Activated T-helper 17 cell treated with anti-CD3 and anti-CD28 coated beads, Interleukin-2, amount 50 U/mL, for 72 hours (primary cell): ENCODE results near the gene SERTAD2. TPM values are rescaled to one million over a fixed set of nuclear protein-coding genes. Genes with fewer than 3 reads are reported as not detected.
A peak's percentile ranks its signal among the peaks of the same experiment; 100 is the strongest.

Experiments
- ATAC-seq: fragments of 150-1000 bp; cut with Tn5 transposase; replicated peaks from 2 replicates; pipeline ENCODE4 v1.10.0; 2021; ENCODE audit warnings: mild to moderate bottlenecking, moderate library complexity
- H3K27ac Mint-ChIP-seq: one replicate; pipeline ENCODE4 v1.8.0; 2022; ENCODE audit warnings: mixed read lengths
- H3K27me3 Mint-ChIP-seq: one replicate; pipeline ENCODE4 v1.8.0; 2022; ENCODE audit warnings: mixed read lengths
- H3K36me3 Mint-ChIP-seq: one replicate; pipeline ENCODE4 v1.8.0; 2022; ENCODE audit warnings: low read depth, mild to moderate bottlenecking, mixed read lengths
- H3K4me1 Mint-ChIP-seq: one replicate; pipeline ENCODE4 v1.8.0; 2022; ENCODE audit warnings: mixed read lengths
- H3K4me3 Mint-ChIP-seq: one replicate; pipeline ENCODE4 v1.8.0; 2022; ENCODE audit warnings: mild to moderate bottlenecking, mixed read lengths
- H3K9me3 Mint-ChIP-seq: one replicate; pipeline ENCODE4 v1.8.0; 2022; ENCODE audit warnings: mixed read lengths
- total RNA-seq, 2 donors: library from RNA; stranded (reverse); gene quantifications; one replicate each; pipeline ENCODE4 v1.2.3, GENCODE V29; 2022

The SERTAD2 gene
- 10 to 100 TPM; 11.5 to 30.7 TPM for total RNA-seq

- peak; percentile 82 for ATAC-seq
- H3K27me3 Mint-ChIP-seq = no peaks in the 10 kb centered on the region
- peak within 1 kb of the TSS; percentile 84 for H3K4me3 Mint-ChIP-seq
- H3K27ac Mint-ChIP-seq = peak within 1 kb of the TSS; percentile 78
- peaks cover 23% of the 10 kb centered on the region for H3K4me1 Mint-ChIP-seq
- H3K9me3 Mint-ChIP-seq = no peaks in the 10 kb centered on the region
- H3K36me3 Mint-ChIP-seq = no peaks in the 10 kb centered on the region
Measured at GRCh38 chr2:64653109-64654062, at the start of gene SERTAD2. Gene SERTAD2 (minus strand): TSS chr2:64653913. CDS start chr2:64636871, 17,042 bp downstream.

- Mint-ChIP-seq H3K4me3 (peak overlapping the region; percentile 73), H3K9me3 (no peaks in the 10 kb centered on the region), H3K27ac (peak overlapping the region; percentile 87), H3K4me1 (peaks cover 32% of the 10 kb centered on the region), H3K27me3 (no peaks in the 10 kb centered on the region), H3K36me3 (no peaks in the 10 kb centered on the region)
- peak; percentile 75 for ATAC-seq
Measured at GRCh38 chr2:64700133-64700809, 46.6 kb upstream of the SERTAD2 start.

- ATAC-seq = peak; percentile 45
- no peaks in the 10 kb centered on the region for H3K9me3 Mint-ChIP-seq
- H3K27ac Mint-ChIP-seq = peak overlapping the region; percentile 87
- peak overlapping the region; percentile 73 for H3K4me3 Mint-ChIP-seq
- H3K4me1 Mint-ChIP-seq = peaks cover 32% of the 10 kb centered on the region
- no peaks in the 10 kb centered on the region for H3K27me3 Mint-ChIP-seq
- H3K36me3 Mint-ChIP-seq = no peaks in the 10 kb centered on the region
Measured at GRCh38 chr2:64699712-64700111, 46.0 kb upstream of the SERTAD2 start.

GRCh38 chr2:64698668-64699444, 45.1 kb upstream of the SERTAD2 start:
- no peaks in the 10 kb centered on the region for H3K9me3 Mint-ChIP-seq
- no peaks in the 10 kb centered on the region for H3K27me3 Mint-ChIP-seq
- H3K4me3 Mint-ChIP-seq = peak overlapping the region; percentile 73
- H3K4me1 Mint-ChIP-seq = peaks cover 32% of the 10 kb centered on the region
- H3K27ac Mint-ChIP-seq = peak overlapping the region; percentile 87
- no peaks in the 10 kb centered on the region for H3K36me3 Mint-ChIP-seq
- peak; percentile 90 for ATAC-seq

GRCh38 chr2:64698177-64698643, 44.5 kb upstream of the SERTAD2 start:
- Mint-ChIP-seq H3K27me3 (no peaks in the 10 kb centered on the region), H3K4me3 (peak overlapping the region; percentile 73), H3K27ac (peak overlapping the region; percentile 87), H3K36me3 (no peaks in the 10 kb centered on the region), H3K4me1 (peaks cover 32% of the 10 kb centered on the region), H3K9me3 (no peaks in the 10 kb centered on the region)
- ATAC-seq = no peak

- no peaks in the 10 kb centered on the region for H3K9me3 Mint-ChIP-seq
- H3K27me3 Mint-ChIP-seq = no peaks in the 10 kb centered on the region
- no peak for ATAC-seq
- no peaks in the 10 kb centered on the region for H3K36me3 Mint-ChIP-seq
- peak overlapping the region; percentile 73 for H3K4me3 Mint-ChIP-seq
- no peak overlapping the region for H3K27ac Mint-ChIP-seq
- peaks cover 32% of the 10 kb centered on the region for H3K4me1 Mint-ChIP-seq
Measured at GRCh38 chr2:64697297-64698176, 43.8 kb upstream of the SERTAD2 start.

- H3K4me1 Mint-ChIP-seq = peaks cover 32% of the 10 kb centered on the region
- no peaks in the 10 kb centered on the region for H3K27me3 Mint-ChIP-seq
- no peaks in the 10 kb centered on the region for H3K36me3 Mint-ChIP-seq
- H3K4me3 Mint-ChIP-seq = no peak overlapping the region
- H3K9me3 Mint-ChIP-seq = no peaks in the 10 kb centered on the region
- H3K27ac Mint-ChIP-seq = no peak overlapping the region
- no peak for ATAC-seq
Measured at GRCh38 chr2:64696636-64697035, 42.9 kb upstream of the SERTAD2 start.

- Mint-ChIP-seq H3K4me1 (peaks cover 32% of the 10 kb centered on the region), H3K27me3 (no peaks in the 10 kb centered on the region), H3K9me3 (no peaks in the 10 kb centered on the region), H3K27ac (no peak overlapping the region), H3K4me3 (no peak overlapping the region), H3K36me3 (no peaks in the 10 kb centered on the region)
- no peak for ATAC-seq
Measured at GRCh38 chr2:64695721-64696261, 42.1 kb upstream of the SERTAD2 start.

GRCh38 chr2:64692401-64692800, 38.7 kb upstream of the SERTAD2 start:
- Mint-ChIP-seq H3K4me3 (no peak overlapping the region), H3K27me3 (no peaks in the 10 kb centered on the region), H3K36me3 (no peaks in the 10 kb centered on the region), H3K27ac (no peak overlapping the region), H3K9me3 (peaks cover 3% of the 10 kb centered on the region), H3K4me1 (peaks cover 13% of the 10 kb centered on the region)
- ATAC-seq = no peak

GRCh38 chr2:64688909-64689308, 35.2 kb upstream of the SERTAD2 start:
- no peak overlapping the region for H3K27ac Mint-ChIP-seq
- ATAC-seq = no peak
- H3K4me1 Mint-ChIP-seq = peaks cover 5% of the 10 kb centered on the region
- H3K27me3 Mint-ChIP-seq = no peaks in the 10 kb centered on the region
- H3K9me3 Mint-ChIP-seq = peaks cover 3% of the 10 kb centered on the region
- no peaks in the 10 kb centered on the region for H3K36me3 Mint-ChIP-seq
- no peak overlapping the region for H3K4me3 Mint-ChIP-seq

- H3K27me3 Mint-ChIP-seq = no peaks in the 10 kb centered on the region
- H3K27ac Mint-ChIP-seq = no peak overlapping the region
- H3K36me3 Mint-ChIP-seq = no peaks in the 10 kb centered on the region
- H3K9me3 Mint-ChIP-seq = peaks cover 3% of the 10 kb centered on the region
- no peak overlapping the region for H3K4me3 Mint-ChIP-seq
- peaks cover 5% of the 10 kb centered on the region for H3K4me1 Mint-ChIP-seq
- peak; percentile 79 for ATAC-seq
Measured at GRCh38 chr2:64686283-64686956, 32.7 kb upstream of the SERTAD2 start.

- H3K27me3 Mint-ChIP-seq = no peaks in the 10 kb centered on the region
Measured at GRCh38 chr2:64685430-64685829, 31.7 kb upstream of the SERTAD2 start.

More at GRCh38 chr2:64685430-64685829, 31.7 kb upstream of the SERTAD2 start:
- peaks cover 3% of the 10 kb centered on the region for H3K9me3 Mint-ChIP-seq
- no peak overlapping the region for H3K4me3 Mint-ChIP-seq
- H3K4me1 Mint-ChIP-seq = peaks cover 5% of the 10 kb centered on the region
- H3K27ac Mint-ChIP-seq = no peak overlapping the region
- H3K36me3 Mint-ChIP-seq = no peaks in the 10 kb centered on the region
- no peak for ATAC-seq
